ENCODE measurements around the gene CSTPP1. TPM values are rescaled to one million over a fixed set of nuclear protein-coding genes. Genes with fewer than 3 reads are reported as not detected.

CSTPP1 gene
- total and polyA plus RNA-seq, 2 of the 4 experiments (the other 2 are of a cell fraction) = 22.0 to 35.7 TPM

- POLR2A ChIA-PET (ENCODE audit: unreplicated experiment) = no interaction called here
- Histone ChIP-seq H3K27ac (ENCODE audit: insufficient read depth, low read length) (no peak overlapping the region), H4K5ac (ENCODE audit: low read depth, low read length) (no peak overlapping the region), H3K4me2 (ENCODE audit: low read depth, low read length) (no peak overlapping the region), H2AFZ (replicated peaks; ENCODE audit: low read length, poor library complexity) (no peak overlapping the region), H3K4ac (ENCODE audit: low read depth, low read length) (no peak overlapping the region), H3K4me3 (ENCODE audit: insufficient read depth, low read depth, low read length) (no peak overlapping the region), H3K4me1 (ENCODE audit: control insufficient read depth, insufficient read depth, low read length) (no peaks in the 10 kb centered on the region; the same call in 1 of the 2 replicates), H3K9me3 (ENCODE audit: control insufficient read depth, insufficient read depth, low read length) (no peaks in the 10 kb centered on the region), H2BK120ac (ENCODE audit: low read depth, low read length) (no peak overlapping the region), H3K9me1 (ENCODE audit: insufficient read depth, low read length) (no peaks in the 10 kb centered on the region), H3K18ac (ENCODE audit: low read depth, low read length) (no peak overlapping the region), H4K91ac (ENCODE audit: insufficient read depth, low read depth, low read length) (no peak overlapping the region), H2BK15ac (ENCODE audit: low read depth, low read length) (no peak overlapping the region), H4K8ac (ENCODE audit: low read depth in 2 of 2, low read length in 2 of 2) (no peak overlapping the region), H2AK5ac (ENCODE audit: low read depth, low read length) (no peak overlapping the region), H3K14ac (replicated peaks; ENCODE audit: low read depth, low read length) (no peak overlapping the region), H2BK5ac (ENCODE audit: low read depth, low read length, poor library complexity, severe bottlenecking) (no peak overlapping the region), H3K36me3 (ENCODE audit: control insufficient read depth, insufficient read depth, low read length) (peaks cover 6% of the 10 kb centered on the region), H3K27me3 (ENCODE audit: control insufficient read depth, insufficient read depth, low read length) (no peaks in the 10 kb centered on the region), H4K20me1 (ENCODE audit: insufficient read depth, low read length) (no peaks in the 10 kb centered on the region), H3K9ac (ENCODE audit: low read depth, low read length) (no peak overlapping the region), H3K56ac (ENCODE audit: extremely low read depth, insufficient read depth, low read length) (no peak overlapping the region), H2BK20ac (ENCODE audit: low read depth, low read length) (no peak overlapping the region), H3K23ac (ENCODE audit: low read depth, low read length) (no peak overlapping the region), H2AK9ac (replicated peaks; ENCODE audit: low read depth, low read length, poor library complexity) (no peak overlapping the region), H3K79me1 (ENCODE audit: low read depth in 1 of 2, low read length in 2 of 2) (no peaks in the 10 kb centered on the region)
- DNase-seq (no peak), ATAC-seq (ENCODE audit: low read depth) (no peak)
- CTCF ChIA-PET = interaction anchor here (1.6 to 2.0 kb wide), 2 partner anchors 260 to 261 kb away, joined by 4 to 8 read pairs; no protein-coding TSS in a partner anchor
- intact Hi-C loops (cut with micrococcal nuclease) (no loop called here), dilution Hi-C loops (cut with HindIII; ENCODE audit: low sequenced_read_pairs, unreplicated experiment) (no loop called here), in situ Hi-C loops (cut with MboI; ENCODE audit: low sequenced_read_pairs) (loop anchor here (25.0 kb wide), 1 partner anchor 469 kb away; the partner anchor contains the start of gene MYBPC3)
- BruUV-seq (replicated peaks) = no TSS peak
- TF ChIP-seq RFX5 (IDR thresholded peaks at IDR 0.05; ENCODE audit: low read depth, low read length) (no peak), MAFK (IDR thresholded peaks at IDR 0.05; ENCODE audit: low read depth, low read length) (no peak), FOS (IDR thresholded peaks at IDR 0.05; ENCODE audit: low read depth, low read length) (no peak), RAD21 (IDR thresholded peaks at IDR 0.05; ENCODE audit: low read length) (no peak), CHD1 (IDR thresholded peaks at IDR 0.05; ENCODE audit: low read depth, low read length) (no peak), SMC3 (IDR thresholded peaks at IDR 0.05; ENCODE audit: low read depth, low read length) (no peak), MXI1 (IDR thresholded peaks at IDR 0.05; ENCODE audit: borderline replicate concordance, low read depth, low read length) (no peak), BHLHE40 (IDR thresholded peaks at IDR 0.05; ENCODE audit: low read depth, low read length) (no peak), RCOR1 (IDR thresholded peaks at IDR 0.05; ENCODE audit: insufficient replicate concordance, low read length) (no peak), CEBPB (IDR thresholded peaks at IDR 0.05; ENCODE audit: low read depth, low read length) (no peak), MAZ (IDR thresholded peaks at IDR 0.05; ENCODE audit: borderline replicate concordance, low read depth, low read length) (no peak), USF2 (IDR thresholded peaks at IDR 0.05; ENCODE audit: low read depth, low read length) (no peak)
- TF ChIP-seq, protein P1, sequence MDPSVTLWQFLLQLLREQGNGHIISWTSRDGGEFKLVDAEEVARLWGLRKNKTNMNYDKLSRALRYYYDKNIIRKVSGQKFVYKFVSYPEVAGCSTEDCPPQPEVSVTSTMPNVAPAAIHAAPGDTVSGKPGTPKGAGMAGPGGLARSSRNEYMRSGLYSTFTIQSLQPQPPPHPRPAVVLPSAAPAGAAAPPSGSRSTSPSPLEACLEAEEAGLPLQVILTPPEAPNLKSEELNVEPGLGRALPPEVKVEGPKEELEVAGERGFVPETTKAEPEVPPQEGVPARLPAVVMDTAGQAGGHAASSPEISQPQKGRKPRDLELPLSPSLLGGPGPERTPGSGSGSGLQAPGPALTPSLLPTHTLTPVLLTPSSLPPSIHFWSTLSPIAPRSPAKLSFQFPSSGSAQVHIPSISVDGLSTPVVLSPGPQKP (IDR thresholded peaks at IDR 0.05; ENCODE audit: borderline replicate concordance, low read depth, low read length) = no peak
- TF ChIP-seq, protein P2, sequence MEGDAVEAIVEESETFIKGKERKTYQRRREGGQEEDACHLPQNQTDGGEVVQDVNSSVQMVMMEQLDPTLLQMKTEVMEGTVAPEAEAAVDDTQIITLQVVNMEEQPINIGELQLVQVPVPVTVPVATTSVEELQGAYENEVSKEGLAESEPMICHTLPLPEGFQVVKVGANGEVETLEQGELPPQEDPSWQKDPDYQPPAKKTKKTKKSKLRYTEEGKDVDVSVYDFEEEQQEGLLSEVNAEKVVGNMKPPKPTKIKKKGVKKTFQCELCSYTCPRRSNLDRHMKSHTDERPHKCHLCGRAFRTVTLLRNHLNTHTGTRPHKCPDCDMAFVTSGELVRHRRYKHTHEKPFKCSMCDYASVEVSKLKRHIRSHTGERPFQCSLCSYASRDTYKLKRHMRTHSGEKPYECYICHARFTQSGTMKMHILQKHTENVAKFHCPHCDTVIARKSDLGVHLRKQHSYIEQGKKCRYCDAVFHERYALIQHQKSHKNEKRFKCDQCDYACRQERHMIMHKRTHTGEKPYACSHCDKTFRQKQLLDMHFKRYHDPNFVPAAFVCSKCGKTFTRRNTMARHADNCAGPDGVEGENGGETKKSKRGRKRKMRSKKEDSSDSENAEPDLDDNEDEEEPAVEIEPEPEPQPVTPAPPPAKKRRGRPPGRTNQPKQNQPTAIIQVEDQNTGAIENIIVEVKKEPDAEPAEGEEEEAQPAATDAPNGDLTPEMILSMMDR (conservative IDR thresholded peaks at IDR 0.05; ENCODE audit: low read depth, low read length) = no peak
- WGBS, 2 experiments (ENCODE audit: extremely low coverage in 2 of 2, insufficient read length in 1 of 2) = 100% methylated on average over 5 of the region's 9 CpGs; no CpG with 5 or more reads in 1 of the 2 experiments
These were observed 43.7 kb upstream of the CSTPP1 start for GRCh38 chr11:46892838-46893237.
